ENCODE results near the gene GPT2. TPM values are rescaled to one million over a fixed set of nuclear protein-coding genes. Genes with fewer than 3 reads are reported as not detected.
A peak's percentile ranks its signal among the peaks of the same experiment; 100 is the strongest.
"Not testable (repeated sequence)": the region's sequence is repeated elsewhere in the genome, so short reads cannot be mapped to it uniquely, and the experiment has no call there.

Gene GPT2
- total and polyA plus RNA-seq, 5 experiments from 2014 or later = 0.19 to 3.4 (median 1.5) TPM; not detected in 1

DNA sequence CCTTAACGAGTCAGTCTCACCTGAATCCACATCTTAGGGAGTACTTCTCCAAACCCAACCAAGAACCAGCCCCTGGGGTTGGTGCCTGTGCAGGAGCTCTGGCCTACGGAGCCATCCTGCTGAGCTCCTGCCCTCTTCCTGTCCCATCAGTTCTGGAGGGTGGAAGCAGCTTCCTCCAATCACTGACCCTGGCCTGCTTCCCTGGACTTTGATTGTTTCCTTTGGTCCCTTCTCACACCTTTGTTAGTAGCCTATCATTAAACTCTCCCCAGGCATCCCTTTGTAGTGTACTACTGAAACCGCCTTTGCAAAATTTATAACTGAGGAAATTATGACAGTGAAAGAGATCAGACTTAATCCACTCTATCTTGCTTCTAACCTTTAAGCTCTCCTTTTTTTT, 32.0 kb upstream of the GPT2 start:
- Mint-ChIP-seq H3K4me1 (no peaks in the 10 kb centered on the region), H3K27ac (no peak overlapping the region), H3K36me3 (no peaks in the 10 kb centered on the region), H3K27me3 (peaks cover 0 to 8% (median 4%) of the 10 kb centered on the region in 5 donors), H3K9me3 (no peaks in the 10 kb centered on the region), H3K4me3 (no peak overlapping the region)
- POLR2A ChIA-PET = interaction anchor here (0.7 kb wide), 1 partner anchor 183 kb away, joined by 3 read pairs; no protein-coding TSS in a partner anchor
- ATAC-seq (no peak), DNase-seq (no peak)

DNA sequence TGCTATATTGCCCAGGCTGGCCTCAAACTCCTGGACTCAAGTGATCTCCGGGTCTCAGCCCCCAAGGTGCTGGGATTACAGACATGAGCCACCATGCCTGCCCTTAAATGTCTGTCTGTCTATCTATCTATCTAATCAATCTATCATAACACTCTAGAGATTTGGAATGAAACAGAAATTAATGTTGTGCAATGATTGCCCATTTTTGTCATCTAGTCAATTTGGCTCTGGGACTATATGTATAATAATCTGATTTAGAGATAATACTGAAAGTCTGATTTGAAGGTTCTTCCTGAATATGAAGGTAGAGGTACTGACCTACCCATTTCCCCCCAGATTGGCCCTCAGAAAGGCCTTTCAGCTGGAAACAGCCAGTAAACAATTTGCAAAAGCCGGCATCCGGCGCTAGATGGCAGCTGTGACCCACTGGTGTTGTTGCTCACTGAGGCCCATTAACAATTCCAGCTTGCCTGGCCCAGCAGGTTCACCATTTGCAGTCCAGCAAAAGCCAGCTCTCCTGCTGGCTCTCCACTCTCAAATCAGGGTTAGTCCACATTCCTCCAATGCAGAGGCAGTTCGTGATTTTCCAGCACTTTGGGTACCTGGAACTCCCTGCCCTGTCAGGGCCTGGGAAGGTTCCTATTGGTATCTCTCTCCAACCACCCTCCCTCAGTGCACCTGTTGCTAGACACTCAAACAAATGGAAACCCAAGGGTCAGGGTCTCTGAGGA, 30.3 kb upstream of the GPT2 start:
- Mint-ChIP-seq H3K4me1 (no peaks in the 10 kb centered on the region), H3K27ac (no peak overlapping the region)
- DNase-seq = peak; percentile 12 to 66 (median 36)

DNA sequence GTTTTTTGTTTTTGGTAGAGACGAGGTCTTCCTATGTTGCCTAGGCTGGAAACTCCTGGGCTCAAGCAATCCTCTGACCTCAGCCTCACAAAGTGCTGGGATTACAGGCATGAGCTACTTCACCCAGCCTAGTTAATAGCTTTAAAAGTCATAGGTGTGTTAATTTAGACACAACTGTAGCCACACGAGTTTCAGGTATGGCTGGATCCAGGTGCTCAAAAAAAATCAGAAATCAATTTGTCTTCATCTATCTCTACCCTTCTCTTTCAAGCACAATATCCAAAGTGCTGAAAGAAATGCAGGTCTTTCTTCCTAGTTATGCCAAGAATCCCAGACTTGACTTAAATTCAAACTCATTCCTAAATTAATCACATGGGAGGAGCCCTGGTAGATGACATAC, 29.3 kb upstream of the GPT2 start:
- H3K27ac Mint-ChIP-seq = no peak overlapping the region

More for the DNA sequence above, 30.3 kb upstream of the GPT2 start:
- no peaks in the 10 kb centered on the region for H3K36me3 Mint-ChIP-seq
- no peaks in the 10 kb centered on the region for H3K9me3 Mint-ChIP-seq
- no peak overlapping the region for H3K4me3 Mint-ChIP-seq
- POLR2A ChIA-PET = no interaction called here
- H3K27me3 Mint-ChIP-seq = peaks cover 0 to 1% (median 0%) of the 10 kb centered on the region in 5 donors
- peak in 1 of 2 donors; percentile 39 for ATAC-seq

DNA sequence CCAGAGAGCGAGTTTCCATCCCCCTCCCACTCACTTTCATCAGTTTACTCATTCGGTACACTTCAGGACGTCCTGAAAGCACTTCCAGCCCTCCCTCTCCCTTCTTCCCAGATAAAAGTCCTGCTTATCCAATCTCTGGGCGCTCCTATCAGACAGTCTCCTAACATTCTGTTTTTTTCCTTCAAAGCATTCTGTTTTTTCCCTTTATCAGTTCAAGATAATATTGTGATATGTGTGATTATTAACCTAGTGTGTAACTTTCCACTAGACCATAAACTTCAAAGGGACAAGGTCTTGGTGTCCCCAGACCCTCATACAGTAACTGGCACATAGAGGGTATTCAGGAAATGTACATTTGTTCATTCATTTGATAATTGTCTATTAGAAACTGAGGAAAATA, 28.8 kb upstream of the GPT2 start:
- Mint-ChIP-seq H3K27ac (no peak overlapping the region), H3K27me3 (peaks cover 0 to 1% (median 0%) of the 10 kb centered on the region in 5 donors), H3K4me3 (no peak overlapping the region), H3K9me3 (no peaks in the 10 kb centered on the region), H3K36me3 (no peaks in the 10 kb centered on the region), H3K4me1 (no peaks in the 10 kb centered on the region)
- ATAC-seq (no peak), DNase-seq (no peak)
- POLR2A ChIA-PET = no interaction called here

More for the DNA sequence above, 29.3 kb upstream of the GPT2 start:
- ATAC-seq (no peak), DNase-seq (no peak)
- Mint-ChIP-seq H3K36me3 (no peaks in the 10 kb centered on the region), H3K9me3 (no peaks in the 10 kb centered on the region), H3K4me3 (no peak overlapping the region), H3K27me3 (peaks cover 0 to 1% (median 0%) of the 10 kb centered on the region in 5 donors), H3K4me1 (no peaks in the 10 kb centered on the region)
- POLR2A ChIA-PET = no interaction called here

DNA sequence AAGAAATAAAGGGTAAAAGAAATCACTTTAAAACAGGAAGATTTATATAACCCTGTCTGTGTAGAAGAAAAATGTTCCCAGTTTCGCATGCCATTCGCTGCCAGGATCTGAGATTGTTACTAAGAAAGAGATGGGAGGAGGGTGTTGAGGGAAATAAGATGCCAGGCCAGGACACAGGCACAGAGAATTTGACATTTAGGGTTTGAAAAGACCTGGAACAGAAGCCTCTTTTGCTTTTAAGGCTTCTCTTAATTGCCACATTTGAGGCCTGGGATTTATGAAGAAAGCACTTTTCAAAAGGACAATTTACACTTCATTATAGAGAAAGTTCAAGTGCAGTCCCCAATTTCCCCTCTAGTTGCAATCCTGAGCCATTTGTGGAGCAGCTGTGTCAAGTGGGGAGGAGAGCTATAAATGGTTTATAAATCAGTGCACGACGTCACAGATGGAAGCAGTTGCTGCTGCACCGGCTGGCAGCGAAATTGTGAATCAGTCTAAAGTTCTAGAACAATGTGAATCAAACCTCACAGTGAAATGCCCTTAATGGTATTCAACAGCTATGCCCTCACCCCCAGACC, 26.7 kb upstream of the GPT2 start:
- DNase-seq (no peak), ATAC-seq (no peak)
- Mint-ChIP-seq H3K27ac (no peak overlapping the region), H3K27me3 (no peaks in the 10 kb centered on the region), H3K9me3 (no peaks in the 10 kb centered on the region), H3K4me1 (no peaks in the 10 kb centered on the region), H3K36me3 (no peaks in the 10 kb centered on the region), H3K4me3 (no peak overlapping the region)
- POLR2A ChIA-PET = no interaction called here

DNA sequence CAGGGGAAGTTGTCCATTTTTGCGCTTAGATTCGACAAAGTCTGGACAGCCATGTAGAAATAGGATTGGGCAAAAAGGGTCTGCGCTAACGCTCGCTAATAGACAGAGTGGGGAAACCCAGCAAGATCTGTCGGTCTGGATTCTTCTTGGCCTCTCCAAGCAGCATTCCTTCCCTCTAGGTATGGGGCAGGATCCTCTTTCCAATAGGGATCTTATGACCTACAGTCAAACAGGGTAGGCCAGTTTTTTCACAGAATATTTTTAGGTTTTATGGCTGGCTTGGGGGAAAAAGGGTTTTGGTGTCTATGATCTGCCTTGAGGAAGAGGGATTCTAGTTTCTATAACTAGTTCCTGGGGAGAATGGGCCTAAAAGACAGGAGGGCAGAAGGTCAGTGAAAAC, 26.0 kb upstream of the GPT2 start:
- Mint-ChIP-seq H3K4me3 (no peak overlapping the region), H3K4me1 (no peaks in the 10 kb centered on the region), H3K27ac (no peak overlapping the region), H3K36me3 (no peaks in the 10 kb centered on the region), H3K27me3 (no peaks in the 10 kb centered on the region), H3K9me3 (no peaks in the 10 kb centered on the region)
- ATAC-seq = no peak
- DNase-seq = no peak
- POLR2A ChIA-PET = no interaction called here

DNA sequence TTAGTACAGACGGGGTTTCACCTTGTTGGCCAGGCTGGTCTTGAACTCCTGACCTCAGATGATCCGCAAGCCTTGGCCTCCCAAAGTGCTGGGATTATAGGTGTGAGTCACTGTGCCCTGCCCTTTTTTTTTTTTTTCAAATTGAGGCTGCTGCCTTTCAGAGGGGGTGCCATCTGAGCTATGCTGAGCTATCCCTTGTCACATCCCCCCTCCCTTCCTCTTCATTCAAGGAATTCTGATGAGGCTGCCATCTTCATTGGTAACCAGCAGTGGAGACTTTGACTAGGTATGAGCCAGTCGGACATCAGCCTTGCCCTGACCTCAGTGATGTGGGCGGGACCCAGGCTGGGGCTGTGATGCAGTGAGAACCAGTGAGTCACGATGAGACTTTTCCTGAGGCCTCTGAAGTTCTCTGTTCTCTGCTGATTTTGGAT, 24.4 kb upstream of the GPT2 start:
- no peak overlapping the region for H3K27ac Mint-ChIP-seq

DNA sequence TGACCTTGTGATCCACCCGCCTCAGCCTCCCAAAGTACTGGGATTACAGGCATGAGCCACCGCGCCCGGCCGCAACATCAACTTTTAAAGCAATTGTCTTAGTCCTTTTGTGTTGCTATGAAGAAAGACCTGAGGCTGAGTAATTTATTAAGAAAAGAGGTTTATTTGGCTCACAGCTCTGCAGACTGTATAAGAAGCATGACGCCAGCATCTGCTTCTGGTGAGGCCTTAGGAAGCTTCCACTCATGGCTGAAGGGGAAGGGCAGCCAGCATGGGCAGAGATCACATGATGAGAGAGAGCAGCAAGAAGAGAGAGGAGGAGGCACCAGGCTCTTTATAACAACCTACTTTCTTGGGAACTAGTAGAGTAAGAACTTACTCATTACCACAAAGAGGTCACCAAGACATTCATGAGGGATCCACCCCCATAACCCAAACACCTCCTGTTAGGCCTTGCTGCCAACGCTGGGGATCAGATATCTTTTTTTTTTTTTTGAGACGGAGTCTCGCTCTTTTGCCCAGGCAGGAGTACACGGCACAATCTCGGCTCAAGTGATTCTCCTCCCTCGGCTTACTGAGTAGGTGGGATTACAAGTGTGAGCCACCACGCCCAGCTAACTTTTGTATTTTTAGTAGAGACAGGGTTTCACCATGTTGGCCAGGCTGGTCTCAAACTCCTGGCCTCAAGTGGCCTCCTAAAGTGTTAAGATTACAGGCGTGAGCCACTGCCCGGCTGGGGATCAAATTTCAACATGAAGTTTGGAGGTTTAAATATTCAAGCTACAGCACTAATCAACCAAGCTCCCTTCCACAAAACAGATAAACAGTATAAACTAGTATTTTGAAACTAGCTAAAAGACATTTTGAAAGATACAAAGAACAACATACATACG, 21.4 kb upstream of the GPT2 start:
- POLR2A ChIA-PET = no interaction called here
- no peak overlapping the region for H3K4me3 Mint-ChIP-seq
- H3K9me3 Mint-ChIP-seq = peaks cover 0 to 2% (median 0%) of the 10 kb centered on the region in 9 donors
- H3K27ac Mint-ChIP-seq = no peak overlapping the region
- peaks cover 0 to 7% (median 0%) of the 10 kb centered on the region in 4 donors for H3K4me1 Mint-ChIP-seq
- H3K27me3 Mint-ChIP-seq = peaks cover 0 to 4% (median 2%) of the 10 kb centered on the region in 5 donors
- H3K36me3 Mint-ChIP-seq = no peaks in the 10 kb centered on the region
- ATAC-seq = no peak
- DNase-seq = no peak

More for the DNA sequence above, 24.4 kb upstream of the GPT2 start:
- Mint-ChIP-seq H3K9me3 (no peaks in the 10 kb centered on the region), H3K4me3 (no peak overlapping the region), H3K27me3 (peaks cover 0 to 2% (median 0%) of the 10 kb centered on the region in 5 donors), H3K4me1 (peaks cover 0 to 7% (median 0%) of the 10 kb centered on the region in 4 donors), H3K36me3 (no peaks in the 10 kb centered on the region)
- no peak for ATAC-seq
- POLR2A ChIA-PET = no interaction called here
- no peak for DNase-seq

DNA sequence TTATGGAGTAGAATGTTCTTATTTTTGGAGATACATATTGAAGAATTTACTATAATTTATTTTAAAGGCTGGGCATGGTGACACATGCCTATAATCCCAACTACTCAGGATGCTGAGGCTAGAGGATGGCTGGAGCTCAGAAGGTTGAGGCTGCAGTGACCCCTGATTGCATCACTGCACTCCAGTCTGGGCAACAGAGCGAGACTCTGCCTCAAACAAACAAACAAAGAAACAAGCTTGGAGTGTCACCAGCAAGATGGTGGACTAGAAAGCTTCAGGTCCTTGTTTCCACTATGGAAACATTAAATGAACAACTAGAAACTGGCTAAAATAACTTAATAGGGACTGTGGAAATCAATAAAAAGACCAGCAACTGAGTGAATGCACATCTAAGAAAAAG, 17.9 kb upstream of the GPT2 start:
- ATAC-seq (no peak), DNase-seq (no peak)
- H3K27me3 Mint-ChIP-seq = peaks cover 0 to 4% (median 2%) of the 10 kb centered on the region in 5 donors
- H3K27ac Mint-ChIP-seq = no peak overlapping the region
- H3K4me3 Mint-ChIP-seq = no peak overlapping the region
- H3K36me3 Mint-ChIP-seq = no peaks in the 10 kb centered on the region
- peaks cover 0 to 2% (median 0%) of the 10 kb centered on the region in 9 donors for H3K9me3 Mint-ChIP-seq
- POLR2A ChIA-PET = interaction anchor here (0.6 kb wide), 1 partner anchor 1377 kb away, joined by 3 read pairs; no protein-coding TSS in a partner anchor
- peaks cover 0 to 9% (median 0%) of the 10 kb centered on the region in 4 donors for H3K4me1 Mint-ChIP-seq

DNA sequence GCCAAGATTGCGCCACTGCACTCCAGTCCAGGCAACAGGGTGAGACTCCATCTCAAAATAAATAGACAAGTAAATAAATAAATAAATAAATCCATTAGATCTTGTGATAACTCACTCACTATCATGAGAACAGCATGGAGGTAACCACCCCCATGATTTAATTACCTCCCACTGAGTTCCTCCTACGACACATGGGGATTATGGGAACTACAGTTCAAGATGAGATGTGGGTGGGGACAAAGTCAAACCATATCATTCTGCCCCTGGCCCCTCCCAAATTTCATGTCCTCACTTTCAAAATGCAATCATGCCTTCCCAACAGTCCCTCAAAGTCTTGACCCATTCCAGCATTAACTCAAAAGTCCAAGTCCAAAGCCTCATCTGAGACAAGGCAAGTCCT, 16.7 kb upstream of the GPT2 start:
- ATAC-seq, H3K4me1 Mint-ChIP-seq, POLR2A ChIA-PET, H3K9me3 Mint-ChIP-seq, DNase-seq, H3K36me3 Mint-ChIP-seq, H3K4me3 Mint-ChIP-seq, H3K27ac Mint-ChIP-seq, H3K27me3 Mint-ChIP-seq: not testable (repeated sequence)

DNA sequence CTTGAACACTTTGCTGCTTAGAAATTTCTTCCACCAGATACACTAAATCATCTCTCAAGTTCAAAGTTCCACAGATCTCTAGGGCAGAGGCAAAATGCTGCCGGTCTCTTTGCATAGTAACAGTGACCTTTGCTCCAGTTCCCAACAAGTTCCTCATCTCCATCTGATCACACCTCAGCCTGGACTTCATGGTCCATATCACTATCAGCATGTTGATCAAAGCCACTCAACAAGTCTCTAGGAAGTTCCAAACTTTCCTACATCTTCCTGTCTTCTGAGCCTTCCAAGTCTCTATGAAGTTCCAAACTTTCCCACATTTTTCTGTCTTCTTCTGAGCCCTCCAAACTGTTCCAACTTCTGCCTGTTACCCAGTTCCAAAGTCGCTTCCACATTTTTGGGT, 15.3 kb upstream of the GPT2 start:
- H3K4me3 Mint-ChIP-seq, H3K36me3 Mint-ChIP-seq, H3K27ac Mint-ChIP-seq, H3K27me3 Mint-ChIP-seq, H3K4me1 Mint-ChIP-seq, ATAC-seq, DNase-seq, POLR2A ChIA-PET, H3K9me3 Mint-ChIP-seq: not testable (repeated sequence)

DNA sequence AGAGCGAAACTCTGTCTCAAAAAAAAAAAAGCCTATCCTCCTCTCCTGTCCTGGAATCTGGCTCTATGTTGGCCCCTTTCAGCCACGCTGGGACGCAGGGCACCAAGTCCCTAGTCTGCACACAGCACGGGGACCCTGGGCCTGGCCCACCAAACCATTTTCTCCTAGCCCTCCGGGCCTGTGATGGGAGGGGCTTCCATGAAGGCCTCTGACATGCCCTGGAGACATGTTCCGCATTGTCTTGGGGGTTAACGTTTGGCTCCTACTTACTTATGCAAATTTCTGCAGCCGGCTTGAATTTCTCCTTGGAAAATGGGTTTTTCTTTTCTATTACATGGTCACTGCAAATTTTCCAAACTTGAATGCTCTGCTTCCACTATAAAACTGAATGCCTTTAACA, 12.6 kb upstream of the GPT2 start:
- Mint-ChIP-seq H3K4me1 (peaks cover 0 to 2% (median 0%) of the 10 kb centered on the region in 4 donors), H3K27ac (no peak overlapping the region), H3K9me3 (peaks cover 0 to 2% (median 0%) of the 10 kb centered on the region in 9 donors), H3K36me3 (no peaks in the 10 kb centered on the region), H3K27me3 (peaks cover 0 to 4% (median 0%) of the 10 kb centered on the region in 5 donors), H3K4me3 (no peak overlapping the region)
- ATAC-seq (no peak), DNase-seq (no peak)
- POLR2A ChIA-PET = no interaction called here

DNA sequence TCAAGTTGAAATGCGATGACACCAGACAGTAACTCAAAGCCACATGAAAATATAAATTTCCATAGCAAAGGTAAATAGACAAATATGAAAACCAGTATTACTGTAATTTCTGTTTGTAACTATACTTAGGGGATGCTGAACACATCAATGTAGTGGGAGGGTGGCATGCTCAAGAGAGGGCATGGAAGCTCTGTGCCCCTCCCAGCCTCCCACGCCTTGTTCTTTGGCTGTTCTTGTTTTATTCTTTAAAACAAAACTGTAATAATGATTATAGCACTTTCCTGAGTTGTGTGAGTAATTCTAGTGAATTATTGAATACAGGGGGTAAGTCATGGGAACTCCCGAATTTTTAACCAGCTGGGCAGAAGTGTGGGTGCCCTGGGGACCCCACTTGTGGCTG, 11.0 kb upstream of the GPT2 start:
- Mint-ChIP-seq H3K27me3 (no peaks in the 10 kb centered on the region), H3K9me3 (no peaks in the 10 kb centered on the region), H3K4me3 (no peak overlapping the region), H3K27ac (no peak overlapping the region), H3K4me1 (peaks cover 0 to 3% (median 0%) of the 10 kb centered on the region in 4 donors), H3K36me3 (no peaks in the 10 kb centered on the region)
- POLR2A ChIA-PET = no interaction called here
- DNase-seq (no peak), ATAC-seq (no peak)

Data from naive thymus-derived CD8-positive, alpha-beta T cell (primary cell).